T1000 (cell line): ENCODE measurements around the gene ANKRD11.
"Not testable (repeated sequence)": the region's sequence is repeated elsewhere in the genome, so short reads cannot be mapped to it uniquely, and the experiment has no call there.

Source experiments
- DNase-seq: peaks from one replicate; lab custom pipeline; 2025; ENCODE audit warnings: mixed read lengths; lab: John Stamatoyannopoulos, UW

The ANKRD11 gene

GRCh38 chr16:89430436-89431157 lies 59.8 kb downstream of the ANKRD11 start:
- DNase-seq, result no peak

GRCh38 chr16:89428605-89429004 lies 61.8 kb downstream of the ANKRD11 start:
- not testable (repeated sequence) for DNase-seq

DNA sequence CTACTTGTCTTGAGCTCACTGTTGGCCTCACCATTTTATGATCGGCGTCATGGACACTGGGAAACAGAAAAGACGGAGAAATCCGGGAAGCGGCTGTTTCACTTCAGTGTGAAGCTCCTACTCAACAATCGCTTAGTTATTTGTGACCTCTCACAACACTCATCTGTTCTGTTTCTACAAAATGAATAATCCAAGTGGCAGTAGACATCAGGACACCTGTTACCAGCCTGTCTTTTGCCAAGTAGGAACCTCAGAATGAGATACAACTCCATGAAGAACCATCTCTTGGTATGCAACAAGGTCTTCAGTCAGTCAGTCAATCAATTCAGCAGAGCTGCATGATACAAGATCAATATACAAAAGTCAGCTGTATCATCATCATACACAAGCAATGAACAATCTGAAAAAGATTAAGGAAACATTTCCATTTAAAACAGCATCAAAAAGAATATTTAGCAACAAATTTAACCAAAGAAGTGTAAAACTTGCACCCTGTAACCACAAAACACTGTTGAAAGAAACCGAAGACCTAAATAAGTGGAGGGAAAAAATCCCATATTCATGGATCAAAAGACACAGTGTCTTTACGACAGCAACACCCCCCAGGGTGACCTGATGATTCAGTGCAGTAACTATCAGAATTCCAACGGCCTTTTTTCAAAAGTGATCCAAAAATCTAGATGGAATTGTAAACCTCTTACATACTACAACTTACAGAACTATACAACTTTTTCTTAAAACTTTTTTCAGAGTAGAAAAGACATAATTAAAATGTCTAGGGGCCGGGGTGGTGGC lies 63.4 kb downstream of the ANKRD11 start:
- DNase-seq, result no peak

GRCh38 chr16:89425523-89425922 lies 64.8 kb downstream of the ANKRD11 start:
- no peak for DNase-seq

- no peak for DNase-seq
Observed at GRCh38 chr16:89423681-89424260, 66.6 kb downstream of the ANKRD11 start.

GRCh38 chr16:89422905-89423630 lies 67.3 kb downstream of the ANKRD11 start:
- peak; percentile 31 for DNase-seq

- DNase-seq, result no peak
Observed at GRCh38 chr16:89422527-89422904, 67.8 kb downstream of the ANKRD11 start.

GRCh38 chr16:89421300-89421699 lies 69.1 kb downstream of the ANKRD11 start:
- DNase-seq, result not testable (repeated sequence)

GRCh38 chr16:89420204-89420603 lies 70.2 kb downstream of the ANKRD11 start:
- DNase-seq, result no peak

- DNase-seq, result no peak
Observed at GRCh38 chr16:89418352-89418751, 72.0 kb downstream of the ANKRD11 start.

GRCh38 chr16:89417352-89417751 lies 73.0 kb downstream of the ANKRD11 start:
- DNase-seq, result no peak

DNA sequence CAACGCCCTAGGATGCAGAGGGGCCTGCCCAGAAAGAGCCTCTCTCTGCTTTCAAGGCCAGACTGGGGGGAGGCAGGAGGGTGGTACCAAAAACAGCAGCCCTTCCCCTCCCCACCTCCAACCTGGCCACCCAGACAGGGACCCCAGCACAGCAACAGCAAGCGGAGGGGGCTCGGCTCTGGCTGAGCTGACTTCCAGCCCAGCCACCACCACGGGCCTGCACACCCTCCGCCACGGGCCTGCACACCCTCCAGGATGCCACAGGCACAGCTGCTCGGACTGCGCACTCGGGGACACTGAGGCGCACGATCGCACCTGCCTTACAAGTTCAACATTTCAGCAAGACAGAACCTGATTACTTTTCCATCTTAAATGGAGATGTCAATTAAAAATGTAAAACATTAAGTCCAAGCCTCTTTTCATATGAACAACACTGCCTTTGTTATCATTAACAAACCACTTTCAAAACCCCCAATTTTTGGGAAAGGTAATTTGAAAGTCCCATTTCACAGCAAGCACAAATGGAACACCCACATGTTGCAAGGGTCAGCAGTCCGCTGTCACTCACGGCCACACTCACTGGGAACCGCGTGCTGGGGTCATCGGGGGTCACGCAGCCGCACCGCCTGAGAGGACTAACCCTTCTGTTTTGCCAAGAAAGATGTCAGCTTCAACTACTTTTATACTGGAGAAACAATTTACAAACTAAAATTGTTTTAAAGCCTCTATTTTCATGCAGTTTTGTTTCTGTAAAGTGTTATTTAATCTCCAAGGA lies 76.4 kb downstream of the ANKRD11 start:
- no peak for DNase-seq

DNA sequence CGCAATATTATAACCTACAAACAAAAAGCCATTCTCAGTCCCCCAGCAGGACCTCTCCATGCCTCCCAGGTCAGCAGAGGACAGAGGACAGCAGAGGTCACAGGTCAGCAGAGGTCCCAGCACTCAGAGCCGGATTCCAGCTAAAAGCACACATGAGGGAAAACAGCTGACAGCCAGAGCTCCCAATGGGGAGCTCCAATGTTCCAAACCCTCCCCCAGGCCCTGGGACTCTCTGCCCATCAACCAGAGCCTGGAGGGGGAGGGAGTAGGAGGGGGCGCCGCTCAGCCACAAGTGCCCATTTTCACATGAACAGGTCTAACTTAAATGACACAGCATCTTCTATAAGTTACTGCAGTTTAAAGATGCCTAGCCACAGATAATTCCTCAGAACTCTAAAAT lies 77.5 kb downstream of the ANKRD11 start:
- no peak for DNase-seq

GRCh38 chr16:89411335-89411850 lies 79.0 kb downstream of the ANKRD11 start:
- no peak for DNase-seq

DNA sequence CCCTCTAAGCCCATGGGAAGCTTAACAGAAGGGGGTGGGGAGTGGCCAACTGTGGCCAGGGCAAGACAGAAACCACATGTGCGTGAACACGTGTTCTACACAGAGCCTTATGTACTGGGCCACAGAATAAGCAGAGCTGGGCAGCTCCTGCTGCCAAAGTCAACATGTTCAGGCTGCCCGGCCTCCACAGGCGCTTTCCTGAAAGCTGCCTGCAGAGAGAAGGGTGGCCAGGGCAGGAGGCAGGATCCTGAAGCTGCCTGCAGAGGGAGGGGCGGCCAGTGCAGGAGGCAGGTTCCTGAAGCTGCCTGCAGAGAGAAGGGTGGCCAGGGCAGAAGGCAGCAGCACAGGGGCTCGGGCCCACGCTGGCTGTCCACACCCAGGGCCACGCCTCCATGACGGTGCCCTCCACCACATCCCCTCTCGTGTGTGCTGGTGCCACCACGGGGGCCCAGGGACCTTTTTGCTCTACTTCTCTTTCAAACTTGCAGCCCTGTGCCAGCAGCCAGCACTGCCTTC lies 79.5 kb downstream of the ANKRD11 start:
- no peak for DNase-seq

GRCh38 chr16:89410322-89410721 lies 80.0 kb downstream of the ANKRD11 start:
- DNase-seq, result no peak

- no peak for DNase-seq
Observed at GRCh38 chr16:89409161-89409711, 81.1 kb downstream of the ANKRD11 start.

GRCh38 chr16:89408315-89408714 lies 82.0 kb downstream of the ANKRD11 start:
- DNase-seq, result no peak

- DNase-seq, result no peak
Observed at GRCh38 chr16:89407925-89408300, 82.4 kb downstream of the ANKRD11 start.

- no peak for DNase-seq
Observed at GRCh38 chr16:89407282-89407924, 83.0 kb downstream of the ANKRD11 start.
